Cardiac fibroblast (primary cell): ENCODE measurements around the gene BLOC1S5.

Source experiments
- DNase-seq, 2 donors: peaks; one replicate each; pipeline versions ENCODE4 v3.0.0 to v3.0.0-alpha.2; 2010; ENCODE audit warnings: low read depth in 2 of 2
- H3K4me3 ChIP-seq, 2 donors: replicated peaks in 1 of 2; 1 replicate in 1 of 2; 2 replicates in 1 of 2; pipeline ENCODE4 v1.5.1; 2011; ENCODE audit warnings: low read depth in 2 of 2, low read length in 2 of 2, mild to moderate bottlenecking in 2 of 2, moderate library complexity in 1 of 2
- CTCF ChIP-seq: IDR thresholded peaks from one replicate; pipeline ENCODE4 v1.5.1; 2011; ENCODE audit warnings: low read depth, mild to moderate bottlenecking, low read length, inconsistent platforms

BLOC1S5 gene

GRCh38 chr6:8064638-8065518 lies 689 bp upstream of the BLOC1S5 start:
- no peak for TF ChIP-seq CTCF
- H3K4me3 ChIP-seq: peak overlapping the region; percentile 2 to 92
- no peak for DNase-seq

- no peak for TF ChIP-seq CTCF
- DNase-seq: no peak
- H3K4me3 ChIP-seq: no peak overlapping the region
These were observed 2.5 kb downstream of the BLOC1S5 start for GRCh38 chr6:8061736-8062135.

GRCh38 chr6:8060346-8060745 lies 3.8 kb downstream of the BLOC1S5 start:
- no peak for TF ChIP-seq CTCF
- no peak overlapping the region for H3K4me3 ChIP-seq
- no peak for DNase-seq

- no peak overlapping the region for H3K4me3 ChIP-seq
- peak; percentile 72 to 74 for DNase-seq
- peak; percentile 17 for TF ChIP-seq CTCF
These were observed 5.1 kb downstream of the BLOC1S5 start for GRCh38 chr6:8059129-8059528.

- peak in 1 of 2 donors; percentile 13 for DNase-seq
- no peak overlapping the region for H3K4me3 ChIP-seq
- no peak for TF ChIP-seq CTCF
These were observed 6.4 kb downstream of the BLOC1S5 start for GRCh38 chr6:8057793-8058192.

GRCh38 chr6:8057263-8057662 lies 6.9 kb downstream of the BLOC1S5 start:
- TF ChIP-seq CTCF: no peak
- H3K4me3 ChIP-seq: no peak overlapping the region
- DNase-seq: no peak
